HCT116 (cell line): Measurements from ENCODE around the gene IRF9. TPM values are rescaled to one million over a fixed set of nuclear protein-coding genes. Genes with fewer than 3 reads are reported as not detected.

Experiments used
- ATAC-seq: fragments of 200-7000 bp; cut with Tn5 transposase; 2 replicates; pipeline ENCODE4 v1.9.1; 2020; ENCODE audit warnings: mild to moderate bottlenecking, moderate library complexity
- BruUV-seq: library from RNA; stranded (reverse); fragments of 400-500 nt; replicated peaks from 2 replicates; lab custom pipeline; 2021; lab: Mats Ljungman, UMichigan
- CTCF ChIA-PET: fragments of 300-600 bp; sonication (Branson Sonifier 250); formaldehyde crosslinking; loops from one replicate; lab custom pipeline; 2021; ENCODE audit warnings: antibody characterized with exemption; lab: Charles Lee
- POLR2A ChIA-PET: fragments of 300-600, 350-600 bp; sonication (Branson Sonifier 250); formaldehyde crosslinking; loops from one replicate; lab custom pipeline; 2021; ENCODE audit warnings: antibody characterized with exemption; lab: Charles Lee
- RAD21 ChIA-PET, 2 experiments: fragments of 300-600 bp; sonication (Branson Sonifier 250); formaldehyde crosslinking; loops; one replicate each; lab custom pipeline; 2023; ENCODE audit warnings: low total read pairs in 2 of 2; ENCODE audit not compliant: uncharacterized antibody in 2 of 2, unreplicated experiment in 2 of 2, low non-redundant PET in 1 of 2; lab: Charles Lee
- DNase-seq: peaks from one replicate; pipeline ENCODE4 v3.0.0-alpha.2; 2010; ENCODE audit warnings: low read depth, low spot score
- H2AFZ ChIP-seq: fragments of 200-600 bp; shearing (Covaris generic), sonication (generic); 2 replicates; pipeline ENCODE4 v1.6.1; 2017; ENCODE audit warnings: low read depth, mixed run types, mixed read lengths, antibody characterized with exemption, low read length; ENCODE audit not compliant: poor library complexity, severe bottlenecking
- H3K27ac ChIP-seq: 2 replicates; pipeline ENCODE4 v1.5.1; 2012; ENCODE audit warnings: low read depth, low read length
- H3K27me3 ChIP-seq: fragments of 200-600 bp; sonication (generic); 2 replicates; pipeline ENCODE4 v1.6.1; 2016; ENCODE audit warnings: mixed run types, low read length, mixed read lengths; ENCODE audit not compliant: insufficient read depth
- H3K36me3 ChIP-seq, 2 experiments: fragments of 200-500 bp in 1 of 2; fragments of 200-600 bp in 1 of 2; sonication (Bioruptor generic) in 1 of 2; sonication (generic) in 1 of 2; 2 replicates each; pipeline versions ENCODE4 v1.5.1 to v1.6.1; 2014 to 2016; ENCODE audit warnings: low read length in 2 of 2, inconsistent platforms in 1 of 2, mixed read lengths in 1 of 2, mixed run types in 1 of 2; ENCODE audit not compliant: insufficient read depth in 2 of 2, control insufficient read depth in 1 of 2
- H3K4me1 ChIP-seq, 2 experiments: fragments of 200-600 bp in 1 of 2; sonication (generic) in 1 of 2; 2 replicates each; pipeline versions ENCODE4 v1.5.1 to v1.6.1; 2012 to 2017; ENCODE audit warnings: low read length in 2 of 2, inconsistent platforms in 1 of 2, mild to moderate bottlenecking in 1 of 2, mixed read lengths in 1 of 2, mixed run types in 1 of 2, moderate library complexity in 1 of 2; ENCODE audit not compliant: insufficient read depth in 2 of 2, control insufficient read depth in 1 of 2
- H3K4me2 ChIP-seq: fragments of 200-600 bp; sonication (generic); 2 replicates; pipeline ENCODE4 v1.6.1; 2017; ENCODE audit warnings: mixed run types, low read length, mixed read lengths
- H3K4me3 ChIP-seq, 2 experiments: fragments of 200-600 bp in 1 of 2; sonication (generic) in 1 of 2; replicated peaks in 1 of 2; 2 replicates each; pipeline ENCODE4 v1.5.1; 2011 to 2016; ENCODE audit warnings: low read length in 2 of 2, control low read depth in 1 of 2, low read depth in 1 of 2, mild to moderate bottlenecking in 1 of 2, mixed read lengths in 1 of 2, mixed run types in 1 of 2
- H3K79me2 ChIP-seq: fragments of 200-600 bp; sonication (generic); 2 replicates; pipeline ENCODE4 v1.6.1; 2017; ENCODE audit warnings: mild to moderate bottlenecking, mixed run types, low read length, moderate library complexity, mixed read lengths; ENCODE audit not compliant: insufficient read depth
- H3K9ac ChIP-seq: fragments of 200-600 bp; sonication (generic); 2 replicates; pipeline ENCODE4 v1.6.1; 2016; ENCODE audit warnings: low read length, mixed read lengths
- H3K9me2 ChIP-seq: fragments of 200-600 bp; sonication (generic), shearing (Covaris generic); 2 replicates; pipeline ENCODE4 v1.6.1; 2017; ENCODE audit warnings: mixed run types, mild to moderate bottlenecking, moderate library complexity; ENCODE audit not compliant: insufficient read depth
- H3K9me3 ChIP-seq, 2 experiments: fragments of 200-500 bp in 1 of 2; fragments of 200-600 bp in 1 of 2; sonication (Bioruptor generic) in 1 of 2; sonication (generic) in 1 of 2; 2 replicates each; pipeline ENCODE4 v1.6.1; 2014 to 2017; ENCODE audit warnings: low read length in 2 of 2, mixed read lengths in 2 of 2, inconsistent platforms in 1 of 2, low read depth in 1 of 2, mild to moderate bottlenecking in 1 of 2, mixed run types in 1 of 2, moderate library complexity in 1 of 2; ENCODE audit not compliant: control insufficient read depth in 1 of 2, insufficient read depth in 1 of 2
- H4K20me1 ChIP-seq: fragments of 200-600 bp; sonication (generic), shearing (Covaris generic); 2 replicates; pipeline ENCODE4 v1.6.1; 2017; ENCODE audit warnings: mixed run types, mild to moderate bottlenecking, moderate library complexity; ENCODE audit not compliant: insufficient read depth
- CBX3 ChIP-seq: IDR thresholded peaks from 2 replicates; pipeline ENCODE4 v1.6.1; 2012; ENCODE audit warnings: low read depth
- EGR1 ChIP-seq: IDR thresholded peaks from 2 replicates; pipeline ENCODE4 v1.6.1; 2012; ENCODE audit warnings: low read depth
- EZH2 ChIP-seq: fragments of 200-600 bp; sonication (generic); IDR thresholded peaks from 2 replicates; pipeline ENCODE4 v1.6.1; 2017; ENCODE audit warnings: antibody characterized with exemption, mixed run types
- EZH2phosphoT487 ChIP-seq: fragments of 200-600 bp; IDR thresholded peaks from 2 replicates; pipeline ENCODE4 v1.6.1; 2018; ENCODE audit warnings: antibody characterized with exemption, borderline replicate concordance
- FOSL1 ChIP-seq: IDR thresholded peaks from 2 replicates; pipeline ENCODE4 v1.6.1; 2012; ENCODE audit warnings: low read depth
- JUND ChIP-seq: IDR thresholded peaks from 2 replicates; pipeline ENCODE4 v1.6.1; 2012
- MAX ChIP-seq: IDR thresholded peaks from 2 replicates; pipeline ENCODE4 v1.6.1; 2012
- POLR2A ChIP-seq: IDR thresholded peaks from 2 replicates; pipeline ENCODE4 v1.7.0; 2011; ENCODE audit warnings: borderline replicate concordance; ENCODE audit not compliant: insufficient read depth, insufficient read length; ENCODE audit errors: extremely low read depth
- POLR2AphosphoS5 ChIP-seq: IDR thresholded peaks from 2 replicates; pipeline ENCODE4 v1.6.1; 2011; ENCODE audit warnings: mild to moderate bottlenecking, low read depth, low read length, moderate library complexity
- RAD21 ChIP-seq: IDR thresholded peaks from 2 replicates; pipeline ENCODE4 v1.6.1; 2012; ENCODE audit warnings: low read depth, mild to moderate bottlenecking
- SIN3A ChIP-seq: IDR thresholded peaks from 2 replicates; pipeline ENCODE4 v1.6.1; 2012; ENCODE audit warnings: low read depth
- SP1 ChIP-seq: IDR thresholded peaks from 2 replicates; pipeline ENCODE4 v1.6.1; 2012; ENCODE audit warnings: low read depth
- SRF ChIP-seq: IDR thresholded peaks from 2 replicates; pipeline ENCODE4 v1.6.1; 2012; ENCODE audit warnings: low read depth
- TCF7L2 ChIP-seq: IDR thresholded peaks from 2 replicates; pipeline ENCODE4 v1.7.0; 2011; ENCODE audit warnings: borderline replicate concordance, inconsistent platforms; ENCODE audit not compliant: insufficient read depth, insufficient read length; ENCODE audit errors: extremely low read depth
- YY1 ChIP-seq: IDR thresholded peaks from 2 replicates; pipeline ENCODE4 v1.6.1; 2011; ENCODE audit warnings: low read length, low read depth, moderate library complexity, mild to moderate bottlenecking; ENCODE audit not compliant: insufficient replicate concordance; ENCODE audit errors: extremely low read depth
- ZFX ChIP-seq: fragments of 450-650 bp; IDR thresholded peaks from 2 replicates; pipeline ENCODE4 v1.6.1; 2017
- intact Hi-C: fragments of 100-400 bp; cut with micrococcal nuclease; formaldehyde crosslinking; loops from 2 replicates; pipeline ENCODE4 v1.10.0; 2022
- total RNA-seq: library from RNA; stranded (reverse); gene quantifications from one replicate; pipeline ENCODE4 v1.2.1, GENCODE V29; 2021; ENCODE audit not compliant: unreplicated experiment
- TF ChIP-seq, protein P1 (sequence below): IDR thresholded peaks from 2 replicates; pipeline ENCODE4 v1.6.1; 2012; ENCODE audit warnings: low read depth
- TF ChIP-seq, protein P2 (sequence below): IDR thresholded peaks from 2 replicates; pipeline ENCODE4 v1.6.1; 2012
- TF ChIP-seq, protein P3 (sequence below), 3 experiments: fragments of 200-600 bp in 1 of 3; sonication (generic) in 1 of 3; IDR thresholded peaks in 2 of 3; conservative IDR thresholded peaks in 1 of 3; 2 replicates each; pipeline ENCODE4 v1.5.1; 2012 to 2017; ENCODE audit warnings: low read depth in 2 of 3, low read length in 2 of 3, antibody characterized with exemption in 1 of 3, borderline replicate concordance in 1 of 3, control low read depth in 1 of 3, mild to moderate bottlenecking in 1 of 3, mixed read lengths in 1 of 3, mixed run types in 1 of 3, moderate library complexity in 1 of 3; ENCODE audit not compliant: insufficient read depth in 1 of 3

Gene IRF9
- total RNA-seq, 1 experiment from 2014 or later = 21.7 TPM

DNA sequence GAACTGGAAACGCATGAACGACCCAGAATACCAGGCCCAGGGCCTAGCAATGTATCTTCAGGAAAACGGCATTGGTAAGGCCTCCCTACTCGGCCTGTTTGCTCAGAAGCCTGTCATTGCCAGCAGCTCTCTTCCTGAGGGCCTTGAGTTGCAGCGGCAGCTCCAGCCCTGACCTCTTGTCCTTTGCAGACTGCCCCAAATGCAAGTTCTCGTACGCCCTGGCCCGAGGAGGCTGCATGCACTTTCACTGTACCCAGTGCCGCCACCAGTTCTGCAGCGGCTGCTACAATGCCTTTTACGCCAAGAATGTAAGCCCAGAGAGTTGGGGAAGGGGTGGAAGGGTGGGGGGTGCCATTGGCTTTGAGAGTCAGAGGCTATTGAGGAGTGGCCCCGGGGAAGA lies 3.7 kb upstream of the IRF9 start:
- no peak for ATAC-seq
- TF ChIP-seq EZH2 = no peak
- TF ChIP-seq ZFX = no peak
- no peak for TF ChIP-seq MAX
- no peak for TF ChIP-seq TCF7L2
- TF ChIP-seq SRF = no peak
- TF ChIP-seq CBX3 = no peak
- TF ChIP-seq EGR1 = no peak
- TF ChIP-seq SP1 = no peak
- TF ChIP-seq, protein P1, sequence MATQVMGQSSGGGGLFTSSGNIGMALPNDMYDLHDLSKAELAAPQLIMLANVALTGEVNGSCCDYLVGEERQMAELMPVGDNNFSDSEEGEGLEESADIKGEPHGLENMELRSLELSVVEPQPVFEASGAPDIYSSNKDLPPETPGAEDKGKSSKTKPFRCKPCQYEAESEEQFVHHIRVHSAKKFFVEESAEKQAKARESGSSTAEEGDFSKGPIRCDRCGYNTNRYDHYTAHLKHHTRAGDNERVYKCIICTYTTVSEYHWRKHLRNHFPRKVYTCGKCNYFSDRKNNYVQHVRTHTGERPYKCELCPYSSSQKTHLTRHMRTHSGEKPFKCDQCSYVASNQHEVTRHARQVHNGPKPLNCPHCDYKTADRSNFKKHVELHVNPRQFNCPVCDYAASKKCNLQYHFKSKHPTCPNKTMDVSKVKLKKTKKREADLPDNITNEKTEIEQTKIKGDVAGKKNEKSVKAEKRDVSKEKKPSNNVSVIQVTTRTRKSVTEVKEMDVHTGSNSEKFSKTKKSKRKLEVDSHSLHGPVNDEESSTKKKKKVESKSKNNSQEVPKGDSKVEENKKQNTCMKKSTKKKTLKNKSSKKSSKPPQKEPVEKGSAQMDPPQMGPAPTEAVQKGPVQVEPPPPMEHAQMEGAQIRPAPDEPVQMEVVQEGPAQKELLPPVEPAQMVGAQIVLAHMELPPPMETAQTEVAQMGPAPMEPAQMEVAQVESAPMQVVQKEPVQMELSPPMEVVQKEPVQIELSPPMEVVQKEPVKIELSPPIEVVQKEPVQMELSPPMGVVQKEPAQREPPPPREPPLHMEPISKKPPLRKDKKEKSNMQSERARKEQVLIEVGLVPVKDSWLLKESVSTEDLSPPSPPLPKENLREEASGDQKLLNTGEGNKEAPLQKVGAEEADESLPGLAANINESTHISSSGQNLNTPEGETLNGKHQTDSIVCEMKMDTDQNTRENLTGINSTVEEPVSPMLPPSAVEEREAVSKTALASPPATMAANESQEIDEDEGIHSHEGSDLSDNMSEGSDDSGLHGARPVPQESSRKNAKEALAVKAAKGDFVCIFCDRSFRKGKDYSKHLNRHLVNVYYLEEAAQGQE = no peak
- TF ChIP-seq POLR2AphosphoS5 = no peak
- no peak for TF ChIP-seq YY1
- TF ChIP-seq RAD21 = no peak
- no peak for TF ChIP-seq FOSL1
- no peak for TF ChIP-seq POLR2A
- TF ChIP-seq SIN3A = no peak
- TF ChIP-seq EZH2phosphoT487 = no peak
- no peak for TF ChIP-seq JUND
- TF ChIP-seq, protein P2, sequence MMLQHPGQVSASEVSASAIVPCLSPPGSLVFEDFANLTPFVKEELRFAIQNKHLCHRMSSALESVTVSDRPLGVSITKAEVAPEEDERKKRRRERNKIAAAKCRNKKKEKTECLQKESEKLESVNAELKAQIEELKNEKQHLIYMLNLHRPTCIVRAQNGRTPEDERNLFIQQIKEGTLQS = no peak
- TF ChIP-seq, protein P3, sequence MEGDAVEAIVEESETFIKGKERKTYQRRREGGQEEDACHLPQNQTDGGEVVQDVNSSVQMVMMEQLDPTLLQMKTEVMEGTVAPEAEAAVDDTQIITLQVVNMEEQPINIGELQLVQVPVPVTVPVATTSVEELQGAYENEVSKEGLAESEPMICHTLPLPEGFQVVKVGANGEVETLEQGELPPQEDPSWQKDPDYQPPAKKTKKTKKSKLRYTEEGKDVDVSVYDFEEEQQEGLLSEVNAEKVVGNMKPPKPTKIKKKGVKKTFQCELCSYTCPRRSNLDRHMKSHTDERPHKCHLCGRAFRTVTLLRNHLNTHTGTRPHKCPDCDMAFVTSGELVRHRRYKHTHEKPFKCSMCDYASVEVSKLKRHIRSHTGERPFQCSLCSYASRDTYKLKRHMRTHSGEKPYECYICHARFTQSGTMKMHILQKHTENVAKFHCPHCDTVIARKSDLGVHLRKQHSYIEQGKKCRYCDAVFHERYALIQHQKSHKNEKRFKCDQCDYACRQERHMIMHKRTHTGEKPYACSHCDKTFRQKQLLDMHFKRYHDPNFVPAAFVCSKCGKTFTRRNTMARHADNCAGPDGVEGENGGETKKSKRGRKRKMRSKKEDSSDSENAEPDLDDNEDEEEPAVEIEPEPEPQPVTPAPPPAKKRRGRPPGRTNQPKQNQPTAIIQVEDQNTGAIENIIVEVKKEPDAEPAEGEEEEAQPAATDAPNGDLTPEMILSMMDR (IDR thresholded peaks at IDR 0.05 in 2 of 3, conservative IDR thresholded peaks at IDR 0.05 in 1 of 3; ENCODE audit: borderline replicate concordance in 1 of 3, insufficient read depth in 1 of 3, low read depth in 2 of 3, low read length in 2 of 3) = no peak
- H3K9me2 ChIP-seq = no peaks in the 10 kb centered on the region
- no peak for DNase-seq
- H3K9ac ChIP-seq = no peak overlapping the region
- no TSS peak for BruUV-seq
- no peaks in the 10 kb centered on the region for H3K27me3 ChIP-seq
- no peaks in the 10 kb centered on the region for H4K20me1 ChIP-seq
- no peak overlapping the region for H3K27ac ChIP-seq
- peaks cover 15 to 21% of the 10 kb centered on the region in 2 experiments for H3K4me1 ChIP-seq
- CTCF ChIA-PET = no interaction called here
- H3K4me2 ChIP-seq = no peak overlapping the region
- no peaks in the 10 kb centered on the region for H3K9me3 ChIP-seq
- intact Hi-C loops = no loop called here
- H2AFZ ChIP-seq = no peak overlapping the region
- RAD21 ChIA-PET = no interaction called here
- no peak overlapping the region for H3K4me3 ChIP-seq
- POLR2A ChIA-PET = no interaction called here
- H3K36me3 ChIP-seq = peaks cover 25 to 43% of the 10 kb centered on the region in 2 experiments; a peak in 3 of 4 replicates
- H3K79me2 ChIP-seq = no peaks in the 10 kb centered on the region
